GM12873 (cell line): ENCODE results near the gene TOX2.

Experiments
- TF ChIP-seq, protein P1 (sequence below): IDR thresholded peaks from 2 replicates; pipeline ENCODE4 v1.5.1; 2012; ENCODE audit warnings: low read depth, mild to moderate bottlenecking, moderate library complexity, low read length, control low read depth; ENCODE audit not compliant: insufficient read depth; ENCODE audit errors: missing control alignments

The TOX2 gene

GRCh38 chr20:44023515-44024371 is 109.1 kb downstream of the TOX2 start:
- TF ChIP-seq, protein P1, sequence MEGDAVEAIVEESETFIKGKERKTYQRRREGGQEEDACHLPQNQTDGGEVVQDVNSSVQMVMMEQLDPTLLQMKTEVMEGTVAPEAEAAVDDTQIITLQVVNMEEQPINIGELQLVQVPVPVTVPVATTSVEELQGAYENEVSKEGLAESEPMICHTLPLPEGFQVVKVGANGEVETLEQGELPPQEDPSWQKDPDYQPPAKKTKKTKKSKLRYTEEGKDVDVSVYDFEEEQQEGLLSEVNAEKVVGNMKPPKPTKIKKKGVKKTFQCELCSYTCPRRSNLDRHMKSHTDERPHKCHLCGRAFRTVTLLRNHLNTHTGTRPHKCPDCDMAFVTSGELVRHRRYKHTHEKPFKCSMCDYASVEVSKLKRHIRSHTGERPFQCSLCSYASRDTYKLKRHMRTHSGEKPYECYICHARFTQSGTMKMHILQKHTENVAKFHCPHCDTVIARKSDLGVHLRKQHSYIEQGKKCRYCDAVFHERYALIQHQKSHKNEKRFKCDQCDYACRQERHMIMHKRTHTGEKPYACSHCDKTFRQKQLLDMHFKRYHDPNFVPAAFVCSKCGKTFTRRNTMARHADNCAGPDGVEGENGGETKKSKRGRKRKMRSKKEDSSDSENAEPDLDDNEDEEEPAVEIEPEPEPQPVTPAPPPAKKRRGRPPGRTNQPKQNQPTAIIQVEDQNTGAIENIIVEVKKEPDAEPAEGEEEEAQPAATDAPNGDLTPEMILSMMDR: no peak

DNA sequence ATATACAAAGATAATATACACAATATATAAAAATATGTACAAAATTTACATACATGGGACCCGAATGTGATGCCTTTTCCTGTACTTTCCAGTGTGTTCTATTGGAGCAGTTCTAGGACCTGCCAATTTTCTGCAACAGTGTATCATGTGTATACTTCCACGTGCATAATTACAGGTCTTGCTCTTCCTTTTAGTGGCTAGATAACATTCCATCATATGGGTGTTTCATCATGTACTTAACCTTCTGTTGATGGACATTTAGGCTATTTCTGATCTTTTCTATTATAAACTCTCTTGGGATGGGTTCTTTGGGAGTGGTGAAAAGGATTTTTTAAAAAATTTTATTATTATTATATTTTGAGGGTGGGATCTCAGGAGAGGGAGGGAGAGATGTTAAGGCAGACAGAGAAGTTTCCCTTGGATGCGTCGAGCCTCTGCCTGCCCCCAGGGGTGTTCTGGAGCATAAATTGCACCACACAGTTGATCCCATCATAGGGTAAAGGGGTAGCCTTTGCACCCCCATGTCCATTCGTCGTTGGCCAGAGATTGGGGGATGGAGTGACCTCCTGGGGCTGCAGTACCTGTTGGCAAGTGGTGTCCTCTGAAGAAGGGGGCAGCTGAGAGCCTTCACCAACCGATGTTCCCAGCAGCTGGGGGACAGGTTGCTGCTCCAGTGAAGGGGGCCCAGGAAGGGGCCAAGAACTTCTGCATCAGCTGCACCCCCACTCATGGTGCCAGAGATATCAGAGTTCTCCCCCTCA is 110.3 kb downstream of the TOX2 start:
- TF ChIP-seq, protein P1: no peak

- TF ChIP-seq, protein P1: no peak
Observed at GRCh38 chr20:44025756-44026155, 111.1 kb downstream of the TOX2 start.

- TF ChIP-seq, protein P1: no peak
Observed at GRCh38 chr20:44026647-44027342, 112.1 kb downstream of the TOX2 start.

DNA sequence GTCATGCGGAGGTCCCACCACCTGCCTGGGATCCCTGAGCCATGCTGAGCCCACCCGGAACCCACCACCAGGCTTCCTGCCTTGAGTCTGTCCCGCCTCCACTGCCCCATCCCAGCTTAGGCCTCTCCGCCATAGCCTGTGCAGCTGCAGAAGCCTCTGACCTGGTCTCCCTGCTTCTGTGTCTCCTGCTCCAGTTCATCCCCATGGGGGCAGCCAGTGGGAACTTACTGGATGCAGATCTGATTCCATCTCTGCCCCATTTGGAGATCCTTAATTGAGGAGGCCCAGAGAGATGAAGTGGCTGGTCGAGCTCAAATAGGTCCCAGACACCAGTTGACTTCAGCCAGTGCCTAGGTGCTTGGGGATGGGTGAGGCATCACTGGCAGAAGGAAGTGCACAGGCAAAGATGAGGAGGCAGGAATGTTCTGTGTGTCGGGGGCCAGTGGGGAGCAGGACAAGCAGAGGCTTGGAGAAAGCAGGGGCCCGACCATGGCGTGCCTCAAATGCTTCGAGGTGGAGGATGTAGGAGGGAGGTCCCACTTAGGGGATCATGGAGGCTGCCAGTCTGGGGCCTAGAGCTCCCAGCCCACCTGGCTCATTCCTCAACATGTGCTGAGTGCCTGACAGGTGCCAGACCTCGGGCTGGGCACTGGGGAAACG is 112.8 kb downstream of the TOX2 start:
- TF ChIP-seq, protein P1: no peak

GRCh38 chr20:44028003-44028730 is 113.5 kb downstream of the TOX2 start:
- TF ChIP-seq, protein P1: no peak
